ENCODE data around the gene ACTN1. TPM values are rescaled to one million over a fixed set of nuclear protein-coding genes. Genes with fewer than 3 reads are reported as not detected.

The ACTN1 gene
- total and polyA plus RNA-seq, 2 experiments from 2014 or later, result 88.0 to 163 TPM

GRCh38 chr14:68976160-68977067, 2.7 kb downstream of the ACTN1 start:
- peaks cover 32% of the 10 kb centered on the region for H3K4me1 ChIP-seq (ENCODE audit: insufficient read depth)
- no peaks in the 10 kb centered on the region for H3K36me3 ChIP-seq (replicated peaks; ENCODE audit: insufficient read depth, low read depth)
- peak; percentile 58 for DNase-seq (ENCODE audit: low spot score)
- H3K9me2 ChIP-seq (replicated peaks; ENCODE audit: insufficient read depth), result no peaks in the 10 kb centered on the region
- H4K20me1 ChIP-seq (ENCODE audit: insufficient read depth, poor library complexity, severe bottlenecking), result peaks cover 4% of the 10 kb centered on the region
- 67% methylated on average over 13 of the region's 13 CpGs for WGBS (ENCODE audit: low lambda C conversion rate, missing lambda C conversion rate)
- no peak overlapping the region for H2AFZ ChIP-seq
- H3K4me2 ChIP-seq, result peak overlapping the region; percentile 89
- no peak for TF ChIP-seq EZH2 (IDR thresholded peaks at IDR 0.05; ENCODE audit: borderline replicate concordance)
- no peak for TF ChIP-seq CTCF (IDR thresholded peaks at IDR 0.05; ENCODE audit: poor library complexity)
- no peak for TF ChIP-seq EZH2phosphoT487 (IDR thresholded peaks at IDR 0.05; ENCODE audit: low read depth, severe bottlenecking, unreplicated experiment)
- peak overlapping the region; percentile 100 for H3K27ac ChIP-seq
- H3K4me3 ChIP-seq, result no peak overlapping the region
- H3K79me2 ChIP-seq, result peaks cover 72% of the 10 kb centered on the region
- no peaks in the 10 kb centered on the region for H3K9me3 ChIP-seq (ENCODE audit: low read depth)
- H3K27me3 ChIP-seq, result no peaks in the 10 kb centered on the region

GRCh38 chr14:68975667-68976066, 3.4 kb downstream of the ACTN1 start:
- H4K20me1 ChIP-seq (ENCODE audit: insufficient read depth, poor library complexity, severe bottlenecking), result peaks cover 4% of the 10 kb centered on the region

GRCh38 chr14:68974759-68975347, 4.2 kb downstream of the ACTN1 start:
- WGBS (ENCODE audit: low lambda C conversion rate, missing lambda C conversion rate), result 89% methylated on average over 6 of the region's 6 CpGs
- Histone ChIP-seq H3K4me3 (no peak overlapping the region), H3K4me2 (peak overlapping the region; percentile 89), H3K27ac (peak overlapping the region; percentile 59), H4K20me1 (ENCODE audit: insufficient read depth, poor library complexity, severe bottlenecking) (peaks cover 4% of the 10 kb centered on the region), H3K9me2 (replicated peaks; ENCODE audit: insufficient read depth) (no peaks in the 10 kb centered on the region), H3K36me3 (replicated peaks; ENCODE audit: insufficient read depth, low read depth) (no peaks in the 10 kb centered on the region), H3K27me3 (no peaks in the 10 kb centered on the region), H3K79me2 (peaks cover 87% of the 10 kb centered on the region), H2AFZ (no peak overlapping the region), H3K9me3 (ENCODE audit: low read depth) (no peaks in the 10 kb centered on the region), H3K4me1 (ENCODE audit: insufficient read depth) (peaks cover 39% of the 10 kb centered on the region)
- DNase-seq (ENCODE audit: low spot score), result no peak
- TF ChIP-seq EZH2 (IDR thresholded peaks at IDR 0.05; ENCODE audit: borderline replicate concordance) (no peak), EZH2phosphoT487 (IDR thresholded peaks at IDR 0.05; ENCODE audit: low read depth, severe bottlenecking, unreplicated experiment) (no peak), CTCF (IDR thresholded peaks at IDR 0.05; ENCODE audit: poor library complexity) (no peak)

More at GRCh38 chr14:68975667-68976066, 3.4 kb downstream of the ACTN1 start:
- H3K4me3 ChIP-seq, result no peak overlapping the region
- H3K9me3 ChIP-seq (ENCODE audit: low read depth), result no peaks in the 10 kb centered on the region
- peak overlapping the region; percentile 89 for H3K4me2 ChIP-seq
- no peaks in the 10 kb centered on the region for H3K9me2 ChIP-seq (replicated peaks; ENCODE audit: insufficient read depth)
- peak overlapping the region; percentile 100 for H3K27ac ChIP-seq
- peaks cover 35% of the 10 kb centered on the region for H3K4me1 ChIP-seq (ENCODE audit: insufficient read depth)
- H3K27me3 ChIP-seq, result no peaks in the 10 kb centered on the region
- H2AFZ ChIP-seq, result no peak overlapping the region
- TF ChIP-seq CTCF (IDR thresholded peaks at IDR 0.05; ENCODE audit: poor library complexity) (no peak), EZH2phosphoT487 (IDR thresholded peaks at IDR 0.05; ENCODE audit: low read depth, severe bottlenecking, unreplicated experiment) (no peak), EZH2 (IDR thresholded peaks at IDR 0.05; ENCODE audit: borderline replicate concordance) (no peak)
- 55% methylated on average over 7 of the region's 7 CpGs for WGBS (ENCODE audit: low lambda C conversion rate, missing lambda C conversion rate)
- DNase-seq (ENCODE audit: low spot score), result peak; percentile 54
- no peaks in the 10 kb centered on the region for H3K36me3 ChIP-seq (replicated peaks; ENCODE audit: insufficient read depth, low read depth)
- peaks cover 79% of the 10 kb centered on the region for H3K79me2 ChIP-seq

All from hepatocyte (in vitro differentiated cells).